Liver (tissue), 9 donors: ENCODE data around the gene SCN10A. TPM values are rescaled to one million over a fixed set of nuclear protein-coding genes. Genes with fewer than 3 reads are reported as not detected.

Experiments
- DNase-seq: peaks from one replicate; pipeline ENCODE4 v3.0.0-alpha.2; 2017; ENCODE audit warnings: low spot score
- H3K27ac ChIP-seq, 2 donors: one replicate each; pipeline ENCODE4 v1.7.0; 2013; ENCODE audit warnings: inconsistent platforms in 2 of 2, low read length in 2 of 2, control low read depth in 1 of 2, low read depth in 1 of 2, mild to moderate bottlenecking in 1 of 2
- H3K27me3 ChIP-seq, 4 donors: one replicate each; pipeline versions ENCODE4 v1.6.1 to v1.7.0; 2013; ENCODE audit warnings: low read length in 3 of 4, inconsistent platforms in 1 of 4, mild to moderate bottlenecking in 1 of 4, moderate library complexity in 1 of 4; ENCODE audit not compliant: control insufficient read depth in 4 of 4, insufficient read depth in 4 of 4
- H3K36me3 ChIP-seq, 4 donors: one replicate each; pipeline versions ENCODE4 v1.6.1 to v1.7.0; 2013; ENCODE audit warnings: low read length in 3 of 4, mild to moderate bottlenecking in 3 of 4, low read depth in 1 of 4, moderate library complexity in 1 of 4; ENCODE audit not compliant: control insufficient read depth in 4 of 4, insufficient read depth in 3 of 4
- H3K4me1 ChIP-seq, 4 donors: one replicate each; pipeline versions ENCODE4 v1.6.1 to v1.7.0; 2013; ENCODE audit warnings: low read length in 3 of 4, mild to moderate bottlenecking in 3 of 4, moderate library complexity in 1 of 4; ENCODE audit not compliant: control insufficient read depth in 4 of 4, insufficient read depth in 4 of 4
- H3K4me3 ChIP-seq, 3 donors: one replicate each; pipeline versions ENCODE4 v1.6.1 to v1.7.0; 2013; ENCODE audit warnings: low read length in 3 of 3, control low read depth in 1 of 3, low read depth in 1 of 3, mild to moderate bottlenecking in 1 of 3
- H3K9ac ChIP-seq, 2 donors: one replicate each; pipeline ENCODE4 v1.7.0; 2013; ENCODE audit warnings: low read length in 2 of 2, mild to moderate bottlenecking in 2 of 2, moderate library complexity in 2 of 2, control low read depth in 1 of 2, low read depth in 1 of 2
- H3K9me3 ChIP-seq, 4 donors: one replicate each; pipeline versions ENCODE4 v1.6.1 to v1.7.0; 2013; ENCODE audit warnings: low read length in 3 of 4; ENCODE audit not compliant: control insufficient read depth in 4 of 4
- ATF3 ChIP-seq: IDR thresholded peaks from 2 replicates; pipeline ENCODE4 v1.6.1; 2016; ENCODE audit warnings: antibody characterized with exemption
- CTCF ChIP-seq: fragments of 150-350 bp; IDR thresholded peaks from 2 replicates; pipeline ENCODE4 v1.5.1; 2017; ENCODE audit warnings: improper control_type of control experiment, low read depth, low read length; ENCODE audit not compliant: missing input control
- FOXA1 ChIP-seq: IDR thresholded peaks from 2 replicates; pipeline ENCODE4 v1.6.1; 2016; ENCODE audit warnings: antibody characterized with exemption
- FOXA2 ChIP-seq: IDR thresholded peaks from 2 replicates; pipeline ENCODE4 v1.6.1; 2016; ENCODE audit warnings: antibody characterized with exemption
- GABPA ChIP-seq, 2 donors: IDR thresholded peaks in 1 of 2; conservative IDR thresholded peaks in 1 of 2; 2 replicates each; pipeline ENCODE4 v1.6.1; 2016; ENCODE audit warnings: antibody characterized with exemption in 2 of 2, mild to moderate bottlenecking in 1 of 2, moderate library complexity in 1 of 2
- HNF4G ChIP-seq: IDR thresholded peaks from 2 replicates; pipeline ENCODE4 v1.6.1; 2016; ENCODE audit warnings: antibody characterized with exemption
- MAX ChIP-seq: IDR thresholded peaks from 2 replicates; pipeline ENCODE4 v1.6.1; 2016; ENCODE audit warnings: antibody characterized with exemption
- NR2F2 ChIP-seq: IDR thresholded peaks from 2 replicates; pipeline ENCODE4 v1.6.1; 2016; ENCODE audit warnings: antibody characterized with exemption
- RAD21 ChIP-seq, 2 donors: IDR thresholded peaks; 2 replicates each; pipeline ENCODE4 v1.6.1; 2016; ENCODE audit warnings: antibody characterized with exemption in 2 of 2, mild to moderate bottlenecking in 2 of 2
- REST ChIP-seq: IDR thresholded peaks from 2 replicates; pipeline ENCODE4 v1.6.1; 2016; ENCODE audit warnings: antibody characterized with exemption, mild to moderate bottlenecking
- RXRA ChIP-seq, 2 donors: IDR thresholded peaks; 2 replicates each; pipeline ENCODE4 v1.6.1; 2017 to 2018; ENCODE audit warnings: antibody characterized with exemption in 2 of 2, mild to moderate bottlenecking in 1 of 2
- SP1 ChIP-seq: IDR thresholded peaks from 2 replicates; pipeline ENCODE4 v1.6.1; 2018; ENCODE audit warnings: antibody characterized with exemption, mild to moderate bottlenecking
- TAF1 ChIP-seq: conservative IDR thresholded peaks from 2 replicates; pipeline ENCODE4 v1.6.1; 2016; ENCODE audit warnings: antibody characterized with exemption, mild to moderate bottlenecking
- YY1 ChIP-seq: IDR thresholded peaks from 2 replicates; pipeline ENCODE4 v1.6.1; 2016; ENCODE audit warnings: antibody characterized with exemption, mild to moderate bottlenecking
- ZBTB33 ChIP-seq: IDR thresholded peaks from 2 replicates; pipeline ENCODE4 v1.6.1; 2016; ENCODE audit warnings: antibody characterized with exemption
- WGBS: extraction: QIAGEN DNeasy Blood & Tissue Kit; methylation state at CpG from one replicate; pipeline ENCODE4 v1.1.7; 2013; 5-methylcytosine and 5-hydroxymethylcytosine counted together
- polyA plus RNA-seq, 2 donors: library from polyadenylated mRNA; stranded (reverse) in 1 of 2; unstranded in 1 of 2; fragments of 200-250 nt in 1 of 2; fragments of >200 nt in 1 of 2; fragmentation: Nextera tagmentation in 1 of 2; extraction: Ambion mirVana in 1 of 2; gene quantifications; one replicate each; pipeline versions ENCODE4 v1.2.1 to v1.2.3, GENCODE V29; 2013 to 2015
- total RNA-seq, 2 donors: library from RNA; depleted of rRNA; stranded (reverse); fragments of >200 nt; gene quantifications; one replicate each; pipeline ENCODE4 v1.2.3, GENCODE V29; 2014
- donor health status: healthy.
- donor health status: healthy.
- donor health status: healthy.
- donor health status: healthy.
- donor health status: healthy.

Gene SCN10A
- total and polyA plus RNA-seq, 4 donors = under 0.01 TPM; not detected in 3

- no peak for DNase-seq
- TF ChIP-seq TAF1 (no peak), ZBTB33 (no peak), RAD21 (IDR thresholded peaks at IDR 0.05) (no peak), ATF3 (no peak), RXRA (IDR thresholded peaks at IDR 0.05) (no peak), HNF4G (no peak), YY1 (no peak), NR2F2 (no peak), FOXA1 (no peak), SP1 (no peak), GABPA (IDR thresholded peaks at IDR 0.05 in 1 of 2, conservative IDR thresholded peaks at IDR 0.05 in 1 of 2) (no peak), MAX (no peak), FOXA2 (no peak)
- 70% methylated on average over 2 of the region's 2 CpGs for WGBS
- Histone ChIP-seq H3K9ac (no peak overlapping the region), H3K27me3 (no peaks in the 10 kb centered on the region), H3K4me1 (no peaks in the 10 kb centered on the region), H3K36me3 (no peaks in the 10 kb centered on the region), H3K9me3 (no peaks in the 10 kb centered on the region), H3K4me3 (no peak overlapping the region), H3K27ac (no peak overlapping the region)
Measured at GRCh38 chr3:38690185-38690584, 125.8 kb downstream of the SCN10A start.

- DNase-seq = no peak
- Histone ChIP-seq H3K27ac (no peak overlapping the region), H3K9me3 (no peaks in the 10 kb centered on the region), H3K36me3 (no peaks in the 10 kb centered on the region), H3K4me1 (no peaks in the 10 kb centered on the region), H3K9ac (no peak overlapping the region), H3K4me3 (no peak overlapping the region), H3K27me3 (no peaks in the 10 kb centered on the region)
- no peak for TF ChIP-seq GABPA (IDR thresholded peaks at IDR 0.05 in 1 of 2, conservative IDR thresholded peaks at IDR 0.05 in 1 of 2)
- no peak for TF ChIP-seq CTCF
- TF ChIP-seq HNF4G = no peak
- TF ChIP-seq SP1 = no peak
- TF ChIP-seq RXRA (IDR thresholded peaks at IDR 0.05) = no peak
- no peak for TF ChIP-seq TAF1
- TF ChIP-seq FOXA1 = no peak
- TF ChIP-seq REST = no peak
- 73% methylated on average over 3 of the region's 3 CpGs for whole genome bisulfite sequencing
Measured at GRCh38 chr3:38689774-38690173, 126.2 kb downstream of the SCN10A start.
